ENCODE results near the gene SCLT1.

Gene SCLT1

GRCh38 chr4:128835498-128836222 lies 257.7 kb downstream of the SCLT1 start:
- DNase-seq = no peak
